GM06990 (cell line): Measurements from ENCODE around the gene TLL1.

Experiments
- DNase-seq: peaks from one replicate; pipeline ENCODE4 v3.0.0-alpha.2; 2011; ENCODE audit not compliant: insufficient read length; ENCODE audit errors: extremely low read depth
- H3K27me3 ChIP-seq: replicated peaks from 2 replicates; pipeline ENCODE4 v1.6.0; 2011; ENCODE audit warnings: low read length; ENCODE audit not compliant: control insufficient read depth, insufficient read depth
- H3K36me3 ChIP-seq: 2 replicates; pipeline ENCODE4 v1.5.1; 2011; ENCODE audit warnings: low read length; ENCODE audit not compliant: control insufficient read depth, insufficient read depth
- H3K4me3 ChIP-seq: replicated peaks from 2 replicates; pipeline ENCODE4 v1.5.1; 2011; ENCODE audit warnings: low read depth, mild to moderate bottlenecking, control low read depth, low read length
- TF ChIP-seq, protein P1 (sequence below): IDR thresholded peaks from 2 replicates; pipeline ENCODE4 v1.5.1; 2011; ENCODE audit warnings: low read length, control low read depth, mild to moderate bottlenecking, inconsistent platforms; ENCODE audit not compliant: insufficient read depth, poor library complexity, severe bottlenecking

TLL1 gene

DNA sequence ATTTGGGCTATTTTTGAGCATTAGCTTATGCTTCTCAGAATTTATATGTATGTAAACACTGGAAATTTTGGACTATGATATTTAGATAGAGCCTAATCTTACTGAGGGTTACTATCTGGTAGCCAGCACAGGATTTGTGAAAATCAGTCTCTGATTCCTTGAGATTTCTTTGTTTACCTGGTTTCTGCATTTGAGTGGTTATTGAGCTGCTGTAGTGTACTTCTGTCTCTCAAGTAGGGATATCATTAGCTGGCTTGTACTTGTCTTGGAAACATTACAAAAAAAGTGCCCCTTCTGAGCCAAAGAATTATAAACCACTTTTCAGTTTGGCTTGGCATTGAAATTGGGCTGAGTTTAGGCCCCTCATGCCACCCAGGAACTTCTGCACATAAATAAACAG lies 49.7 kb downstream of the TLL1 start:
- Histone ChIP-seq H3K36me3 (no peaks in the 10 kb centered on the region), H3K4me3 (no peak overlapping the region), H3K27me3 (no peaks in the 10 kb centered on the region; the same call in 1 of the 2 replicates)
- TF ChIP-seq, protein P1, sequence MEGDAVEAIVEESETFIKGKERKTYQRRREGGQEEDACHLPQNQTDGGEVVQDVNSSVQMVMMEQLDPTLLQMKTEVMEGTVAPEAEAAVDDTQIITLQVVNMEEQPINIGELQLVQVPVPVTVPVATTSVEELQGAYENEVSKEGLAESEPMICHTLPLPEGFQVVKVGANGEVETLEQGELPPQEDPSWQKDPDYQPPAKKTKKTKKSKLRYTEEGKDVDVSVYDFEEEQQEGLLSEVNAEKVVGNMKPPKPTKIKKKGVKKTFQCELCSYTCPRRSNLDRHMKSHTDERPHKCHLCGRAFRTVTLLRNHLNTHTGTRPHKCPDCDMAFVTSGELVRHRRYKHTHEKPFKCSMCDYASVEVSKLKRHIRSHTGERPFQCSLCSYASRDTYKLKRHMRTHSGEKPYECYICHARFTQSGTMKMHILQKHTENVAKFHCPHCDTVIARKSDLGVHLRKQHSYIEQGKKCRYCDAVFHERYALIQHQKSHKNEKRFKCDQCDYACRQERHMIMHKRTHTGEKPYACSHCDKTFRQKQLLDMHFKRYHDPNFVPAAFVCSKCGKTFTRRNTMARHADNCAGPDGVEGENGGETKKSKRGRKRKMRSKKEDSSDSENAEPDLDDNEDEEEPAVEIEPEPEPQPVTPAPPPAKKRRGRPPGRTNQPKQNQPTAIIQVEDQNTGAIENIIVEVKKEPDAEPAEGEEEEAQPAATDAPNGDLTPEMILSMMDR = no peak
- no peak for DNase-seq

DNA sequence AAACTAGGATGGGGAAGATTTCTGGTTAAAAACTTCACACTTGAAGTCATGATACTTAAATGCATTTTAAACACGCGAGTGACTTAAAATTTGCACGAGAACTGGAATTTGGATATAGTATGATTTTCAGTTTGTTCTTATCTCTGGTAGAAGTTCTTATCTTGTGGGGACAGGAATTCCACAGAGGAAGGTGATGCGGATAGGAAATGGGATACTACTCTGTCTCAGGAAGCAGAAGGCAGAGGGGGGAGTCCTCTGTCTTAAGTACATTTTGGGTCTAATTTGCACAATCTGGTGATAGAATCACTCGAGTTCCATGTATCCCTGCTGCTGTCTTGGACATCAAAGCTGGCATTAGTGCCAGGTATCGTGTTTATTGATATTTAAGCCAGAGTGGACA lies 53.3 kb downstream of the TLL1 start:
- no peak for DNase-seq
- H3K27me3 ChIP-seq = no peaks in the 10 kb centered on the region
- TF ChIP-seq, protein P1 = no peak
- H3K36me3 ChIP-seq = no peaks in the 10 kb centered on the region
- no peak overlapping the region for H3K4me3 ChIP-seq

DNA sequence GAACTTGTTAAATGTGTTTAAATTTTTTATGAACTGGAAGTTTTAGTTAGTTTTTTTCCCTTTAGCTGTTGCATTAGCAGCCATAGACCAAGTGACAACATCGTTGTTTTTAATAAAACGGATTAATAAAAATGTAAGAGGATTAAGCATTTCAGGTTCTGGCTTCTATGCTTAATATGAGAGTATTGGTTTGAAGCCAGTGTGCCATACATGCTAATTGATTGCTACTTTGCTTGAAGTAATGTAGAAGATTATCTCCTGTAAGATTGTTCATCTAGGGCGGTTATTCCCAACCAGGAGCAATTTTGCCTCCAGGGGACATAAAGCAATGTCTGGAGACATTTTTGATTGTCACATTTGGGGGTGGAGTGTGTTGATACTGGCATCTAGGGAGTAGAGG lies 54.3 kb downstream of the TLL1 start:
- DNase-seq = no peak
- TF ChIP-seq, protein P1 = no peak
- Histone ChIP-seq H3K4me3 (no peak overlapping the region), H3K36me3 (no peaks in the 10 kb centered on the region), H3K27me3 (no peaks in the 10 kb centered on the region)

DNA sequence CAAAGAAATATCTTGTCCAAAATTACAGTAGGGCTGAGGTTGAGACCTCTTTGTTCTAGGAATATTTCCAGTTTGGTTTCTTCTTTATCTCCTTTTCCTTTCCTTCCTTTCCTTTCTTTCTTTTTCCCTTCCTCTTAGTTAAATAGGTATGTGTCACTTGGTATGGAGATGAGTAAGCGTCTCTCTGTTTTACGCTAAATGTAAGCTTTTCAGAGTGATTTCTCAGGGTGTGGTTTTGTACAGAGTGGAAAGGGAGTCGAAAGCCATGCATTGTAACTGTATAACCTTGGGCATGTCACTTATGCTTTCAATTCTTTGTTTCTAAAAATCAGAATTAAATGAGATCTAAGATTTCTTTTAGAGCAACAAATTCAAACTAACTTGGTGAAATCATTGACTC lies 54.8 kb downstream of the TLL1 start:
- Histone ChIP-seq H3K36me3 (no peaks in the 10 kb centered on the region), H3K4me3 (no peak overlapping the region), H3K27me3 (no peaks in the 10 kb centered on the region)
- DNase-seq = no peak
- TF ChIP-seq, protein P1 = no peak

DNA sequence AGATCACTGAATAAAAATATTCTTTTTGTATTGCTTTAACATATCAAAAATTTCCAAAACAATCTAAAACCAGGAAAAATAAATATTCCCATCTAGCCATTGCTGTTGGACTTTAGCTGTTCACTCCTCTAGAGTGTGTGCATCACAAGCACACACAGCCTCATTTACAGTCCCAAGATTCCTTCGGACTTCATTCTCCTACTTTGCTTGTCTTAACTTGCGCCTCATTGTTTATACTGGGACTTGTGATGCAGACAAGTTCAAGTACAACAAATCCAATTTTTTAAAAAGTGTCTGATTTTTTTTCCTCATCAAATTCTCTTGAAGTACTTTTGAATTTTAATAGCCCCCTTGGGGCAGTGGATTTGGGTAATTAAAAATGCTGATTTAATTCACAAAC lies 55.6 kb downstream of the TLL1 start:
- TF ChIP-seq, protein P1 = no peak
- H3K4me3 ChIP-seq = no peak overlapping the region
- DNase-seq = no peak

DNA sequence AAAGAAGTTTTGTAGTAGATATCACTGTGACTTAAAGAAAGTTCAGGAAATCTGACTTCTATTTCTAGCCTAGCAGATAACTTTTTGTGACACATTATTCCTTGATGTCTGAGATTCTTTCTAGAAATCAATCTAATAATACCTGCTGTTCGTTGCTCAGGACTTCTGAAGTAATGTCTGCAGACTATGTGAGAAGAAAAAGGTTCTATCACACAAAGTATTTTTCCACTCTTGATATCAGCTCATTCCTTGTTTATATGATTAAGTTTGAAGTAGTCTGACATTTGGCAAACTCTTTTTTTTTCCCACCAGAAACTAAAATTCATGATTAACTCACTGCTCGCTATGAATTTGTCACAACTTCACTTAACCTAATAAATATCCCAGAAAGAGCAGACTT lies 56.6 kb downstream of the TLL1 start:
- TF ChIP-seq, protein P1 = no peak
- H3K4me3 ChIP-seq = no peak overlapping the region
- no peak for DNase-seq
- H3K27me3 ChIP-seq = no peaks in the 10 kb centered on the region
- H3K36me3 ChIP-seq = no peaks in the 10 kb centered on the region

More for the DNA sequence above, 55.6 kb downstream of the TLL1 start:
- Histone ChIP-seq H3K36me3 (no peaks in the 10 kb centered on the region), H3K27me3 (no peaks in the 10 kb centered on the region)
